CD4-positive, alpha-beta T cell treated with Interferon gamma for 1 hour (primary cell): ENCODE data around the gene BLOC1S3.
A peak's percentile ranks its signal among the peaks of the same experiment; 100 is the strongest.

Source experiments
- DNase-seq: peaks from one replicate; pipeline ENCODE4 v3.0.0-alpha.2; 2020

BLOC1S3 gene

GRCh38 chr19:45146741-45147205 lies 31.8 kb upstream of the BLOC1S3 start:
- DNase-seq, result no peak

GRCh38 chr19:45147835-45148676 lies 30.5 kb upstream of the BLOC1S3 start:
- no peak for DNase-seq

GRCh38 chr19:45149129-45149528 lies 29.5 kb upstream of the BLOC1S3 start:
- DNase-seq, result no peak

- DNase-seq, result no peak
Observed at GRCh38 chr19:45150180-45150579, 28.4 kb upstream of the BLOC1S3 start.

- no peak for DNase-seq
Observed at GRCh38 chr19:45150751-45151281, 27.8 kb upstream of the BLOC1S3 start.

GRCh38 chr19:45151320-45151719 lies 27.3 kb upstream of the BLOC1S3 start:
- DNase-seq, result no peak

GRCh38 chr19:45151821-45152503 lies 26.6 kb upstream of the BLOC1S3 start:
- no peak for DNase-seq

- peak; percentile 46 for DNase-seq
Observed at GRCh38 chr19:45152504-45153338, 25.9 kb upstream of the BLOC1S3 start.

GRCh38 chr19:45153339-45154063 lies 25.1 kb upstream of the BLOC1S3 start:
- peak; percentile 23 for DNase-seq

- no peak for DNase-seq
Observed at GRCh38 chr19:45154064-45154827, 24.3 kb upstream of the BLOC1S3 start.

GRCh38 chr19:45156011-45156630 lies 22.5 kb upstream of the BLOC1S3 start:
- no peak for DNase-seq

GRCh38 chr19:45156751-45157150 lies 21.8 kb upstream of the BLOC1S3 start:
- DNase-seq, result no peak

GRCh38 chr19:45158503-45159209 lies 19.9 kb upstream of the BLOC1S3 start:
- DNase-seq, result no peak

- DNase-seq, result no peak
Observed at GRCh38 chr19:45159210-45159970, 19.2 kb upstream of the BLOC1S3 start.

GRCh38 chr19:45159971-45160324 lies 18.6 kb upstream of the BLOC1S3 start:
- DNase-seq, result no peak

- no peak for DNase-seq
Observed at GRCh38 chr19:45160870-45161737, 17.5 kb upstream of the BLOC1S3 start, which contains the start of gene NKPD1. Gene NKPD1, minus strand, starts transcription at chr19:45160982. Its CDS starts 832 bp downstream, at chr19:45160150.

GRCh38 chr19:45161738-45162607 lies 16.6 kb upstream of the BLOC1S3 start:
- no peak for DNase-seq
